AG09309 (cell line): ENCODE data around the gene PTPRU.
"Not testable (repeated sequence)": the region's sequence is repeated elsewhere in the genome, so short reads cannot be mapped to it uniquely, and the experiment has no call there.

Experiments
- DNase-seq: peaks from one replicate; pipeline ENCODE4 v3.0.0-alpha.2; 2010; ENCODE audit warnings: low read depth
- H3K4me3 ChIP-seq: 2 replicates; pipeline ENCODE4 v1.5.1; 2011; ENCODE audit warnings: mild to moderate bottlenecking, low read depth, low read length, moderate library complexity; ENCODE audit not compliant: control insufficient read depth
- TF ChIP-seq, protein P1 (sequence below): IDR thresholded peaks from 2 replicates; pipeline ENCODE4 v1.5.1; 2011; ENCODE audit warnings: mild to moderate bottlenecking, low read depth, low read length, inconsistent platforms; ENCODE audit not compliant: insufficient read depth, control insufficient read depth; ENCODE audit errors: missing control alignments

The PTPRU gene

DNA sequence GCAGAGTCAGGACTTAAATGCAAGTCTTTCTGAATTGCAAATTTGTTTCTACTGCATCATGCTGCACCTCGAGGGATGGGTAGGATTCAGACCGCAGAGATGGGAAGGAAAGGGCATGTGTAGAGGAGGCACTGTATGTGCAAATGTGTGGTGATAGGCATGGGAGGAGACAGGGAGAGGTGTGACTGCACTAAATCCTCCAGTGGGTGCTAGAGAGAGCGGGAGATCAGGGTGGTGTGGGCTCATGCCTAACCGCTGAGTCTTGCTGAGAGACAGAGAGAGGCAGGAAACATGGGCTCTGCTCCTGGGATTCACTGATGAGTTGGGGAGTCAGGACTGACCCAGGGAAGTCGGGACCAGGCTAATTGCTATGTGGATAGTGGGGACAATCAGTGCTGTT, 61.1 kb downstream of the PTPRU start:
- TF ChIP-seq, protein P1, sequence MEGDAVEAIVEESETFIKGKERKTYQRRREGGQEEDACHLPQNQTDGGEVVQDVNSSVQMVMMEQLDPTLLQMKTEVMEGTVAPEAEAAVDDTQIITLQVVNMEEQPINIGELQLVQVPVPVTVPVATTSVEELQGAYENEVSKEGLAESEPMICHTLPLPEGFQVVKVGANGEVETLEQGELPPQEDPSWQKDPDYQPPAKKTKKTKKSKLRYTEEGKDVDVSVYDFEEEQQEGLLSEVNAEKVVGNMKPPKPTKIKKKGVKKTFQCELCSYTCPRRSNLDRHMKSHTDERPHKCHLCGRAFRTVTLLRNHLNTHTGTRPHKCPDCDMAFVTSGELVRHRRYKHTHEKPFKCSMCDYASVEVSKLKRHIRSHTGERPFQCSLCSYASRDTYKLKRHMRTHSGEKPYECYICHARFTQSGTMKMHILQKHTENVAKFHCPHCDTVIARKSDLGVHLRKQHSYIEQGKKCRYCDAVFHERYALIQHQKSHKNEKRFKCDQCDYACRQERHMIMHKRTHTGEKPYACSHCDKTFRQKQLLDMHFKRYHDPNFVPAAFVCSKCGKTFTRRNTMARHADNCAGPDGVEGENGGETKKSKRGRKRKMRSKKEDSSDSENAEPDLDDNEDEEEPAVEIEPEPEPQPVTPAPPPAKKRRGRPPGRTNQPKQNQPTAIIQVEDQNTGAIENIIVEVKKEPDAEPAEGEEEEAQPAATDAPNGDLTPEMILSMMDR: no peak
- no peak overlapping the region for H3K4me3 ChIP-seq
- DNase-seq: no peak

DNA sequence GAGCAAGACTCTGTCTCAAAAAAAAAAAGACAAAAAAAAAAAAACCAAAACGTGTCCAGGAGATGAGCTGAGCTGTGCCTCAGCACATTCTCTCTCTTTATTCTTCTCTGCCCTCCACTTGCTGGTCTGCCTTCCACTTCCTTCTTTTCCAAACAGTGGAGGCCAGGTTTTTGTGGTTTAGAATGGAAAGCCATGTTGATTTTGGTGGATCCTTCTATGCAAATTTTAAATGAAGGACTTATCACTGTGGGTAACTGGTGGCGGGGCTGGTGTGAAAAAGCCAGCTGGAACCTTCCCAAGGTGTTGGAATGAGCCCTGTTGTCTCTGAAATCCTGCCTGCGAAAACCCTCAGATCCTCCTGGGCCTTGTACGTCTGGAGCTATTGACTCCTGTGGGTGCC, 61.9 kb downstream of the PTPRU start:
- TF ChIP-seq, protein P1: no peak
- no peak for DNase-seq
- H3K4me3 ChIP-seq: no peak overlapping the region

DNA sequence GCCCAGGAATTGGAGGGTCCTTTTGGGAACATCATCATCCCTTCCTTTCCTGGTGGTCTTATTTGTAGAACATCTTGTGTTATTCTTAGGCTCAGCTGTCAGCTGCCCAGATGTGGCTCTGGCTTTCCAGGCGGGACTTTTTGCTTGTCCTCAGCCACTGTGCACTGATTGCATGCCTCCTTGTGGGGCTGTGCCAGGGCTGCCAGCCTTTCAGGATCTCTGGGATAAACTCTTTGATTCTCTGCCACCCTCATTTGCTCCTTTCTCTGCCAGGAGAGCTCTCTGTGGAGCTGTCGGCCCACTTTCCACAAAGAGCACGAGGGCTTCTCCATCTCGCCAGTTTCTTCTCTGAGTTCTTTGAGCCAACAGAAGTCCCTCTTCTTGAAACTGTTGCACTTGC, 63.1 kb downstream of the PTPRU start:
- no peak for DNase-seq
- TF ChIP-seq, protein P1: no peak
- no peak overlapping the region for H3K4me3 ChIP-seq

DNA sequence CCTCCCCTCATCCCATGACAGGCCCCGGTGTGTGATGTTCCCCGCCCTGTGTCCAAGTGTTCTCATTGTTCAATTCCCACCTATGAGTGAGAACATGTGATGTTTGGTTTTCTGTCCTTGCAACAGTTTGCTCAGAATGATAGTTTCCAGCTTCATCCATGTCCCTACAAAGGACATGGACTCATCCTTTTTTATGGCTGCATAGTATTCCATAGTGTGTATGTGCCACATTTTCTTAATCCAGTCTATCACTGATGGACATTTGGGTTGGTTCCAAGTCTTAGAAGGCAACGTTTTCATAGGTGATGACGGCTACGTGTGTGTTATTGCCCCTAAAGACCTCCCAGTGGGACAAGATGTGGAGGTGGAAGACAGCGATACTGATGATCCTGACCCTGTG, 65.4 kb downstream of the PTPRU start:
- not testable (repeated sequence) for H3K4me3 ChIP-seq, DNase-seq

DNA sequence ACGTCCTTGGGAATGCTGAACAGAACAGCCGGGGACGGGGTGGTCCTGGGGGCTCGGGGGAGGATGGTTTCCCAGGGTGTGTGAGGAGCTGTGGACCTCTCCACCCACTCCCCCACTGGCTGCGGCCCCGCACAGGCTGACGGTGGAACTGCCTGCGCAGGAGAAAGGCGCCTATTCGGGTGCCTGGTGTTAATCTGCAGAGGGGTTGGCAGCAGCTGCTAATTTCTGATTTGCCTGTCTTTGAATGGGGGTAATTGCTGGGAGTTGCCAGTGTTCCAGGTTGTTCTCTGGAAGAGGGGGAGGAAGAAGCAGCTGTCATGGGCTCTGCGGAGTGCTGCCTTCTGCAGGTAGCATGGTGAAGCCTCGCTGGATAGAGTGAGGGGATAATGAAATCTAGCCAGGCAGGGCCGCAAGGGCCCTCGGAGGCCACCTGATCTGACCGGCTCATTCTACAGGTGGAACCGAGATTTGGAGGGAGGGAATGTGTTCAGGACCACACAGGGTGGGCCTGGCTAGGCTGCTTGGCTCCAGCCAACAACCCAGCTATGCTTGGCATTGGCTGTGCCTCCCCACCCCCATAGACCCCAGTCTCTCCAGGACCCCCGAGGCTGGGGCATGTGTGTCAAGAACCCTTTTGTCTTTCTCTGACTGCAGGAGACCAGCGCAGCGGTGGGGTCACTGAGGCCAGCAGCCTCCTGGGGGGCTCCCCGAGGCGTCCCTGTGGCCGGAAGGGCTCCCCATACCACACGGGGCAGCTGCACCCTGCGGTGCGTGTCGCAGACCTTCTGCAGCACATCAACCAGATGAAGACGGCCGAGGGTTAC, 67.1 kb downstream of the PTPRU start:
- TF ChIP-seq, protein P1: no peak
- no peak overlapping the region for H3K4me3 ChIP-seq
- DNase-seq: no peak

DNA sequence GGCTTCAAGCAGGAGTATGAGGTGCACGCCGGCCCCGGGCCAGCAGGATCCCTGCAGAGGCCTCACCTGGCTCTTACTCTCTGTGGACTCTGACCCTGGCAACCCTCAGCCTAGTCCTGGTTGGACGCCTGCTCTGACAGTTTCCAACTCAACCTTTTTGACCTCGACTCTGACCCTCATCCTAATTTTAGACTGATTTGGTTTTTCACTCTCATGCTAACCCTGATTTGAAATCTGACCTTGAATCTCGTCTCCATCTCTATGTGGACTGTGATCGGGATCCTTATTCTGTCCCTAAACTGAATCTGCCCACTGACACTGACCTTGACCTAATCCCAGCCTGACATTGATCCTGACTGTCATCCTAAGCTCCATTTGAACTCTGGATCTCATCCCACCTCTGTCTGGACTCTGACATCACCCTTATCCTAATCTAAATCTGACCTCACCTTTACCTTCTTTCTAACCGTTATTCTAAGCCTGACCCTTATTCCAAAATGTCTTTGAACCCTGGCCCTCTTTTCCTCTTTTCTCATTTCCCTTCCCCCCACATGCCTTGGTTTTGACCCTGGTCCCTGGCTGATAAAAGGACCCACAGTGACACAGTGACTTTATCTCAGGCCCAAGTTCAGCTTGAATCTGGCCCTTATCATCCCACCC, 67.8 kb downstream of the PTPRU start:
- DNase-seq: no peak
- TF ChIP-seq, protein P1: no peak
- H3K4me3 ChIP-seq: no peak overlapping the region

DNA sequence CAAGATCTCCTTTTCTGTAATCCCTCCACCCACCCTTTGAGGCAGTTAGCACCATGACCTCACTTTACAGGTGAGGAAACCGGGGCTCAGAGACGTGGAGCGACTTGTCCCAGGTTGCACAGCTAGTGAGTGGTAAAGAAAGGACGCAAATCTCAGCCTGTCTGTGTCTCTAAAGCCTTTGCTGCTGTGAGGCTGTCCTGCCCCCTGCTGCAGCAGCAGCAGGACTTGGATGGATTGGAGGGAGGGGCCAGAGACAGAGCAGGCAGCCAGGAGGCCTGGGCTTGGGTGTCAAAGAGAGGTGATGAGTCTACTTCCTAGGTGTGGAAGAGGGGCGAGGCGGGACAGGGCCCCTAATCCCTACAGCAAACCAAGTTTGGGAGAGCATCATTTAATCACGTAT, 69.6 kb downstream of the PTPRU start:
- TF ChIP-seq, protein P1: no peak
- DNase-seq: no peak
- no peak overlapping the region for H3K4me3 ChIP-seq
